SU-DHL-6 (cell line): ENCODE measurements around the gene DOCK9.
"Not testable (repeated sequence)": the region's sequence is repeated elsewhere in the genome, so short reads cannot be mapped to it uniquely, and the experiment has no call there.

ENCODE experiments used
- H2AFZ ChIP-seq: fragments of 200-600 bp; sonication (generic); 2 replicates; pipeline ENCODE4 v1.6.1; 2014; ENCODE audit warnings: low read depth, mild to moderate bottlenecking, moderate library complexity, mixed read lengths, antibody characterized with exemption, low read length; ENCODE audit not compliant: severe bottlenecking
- H3F3A ChIP-seq: fragments of 200-600 bp; shearing (Covaris generic); 2 replicates; pipeline ENCODE4 v1.6.0; 2016; ENCODE audit warnings: antibody characterized with exemption, mild to moderate bottlenecking; ENCODE audit not compliant: insufficient read depth
- H3K27ac ChIP-seq: fragments of 200-600 bp; sonication (generic); 2 replicates; pipeline ENCODE4 v1.5.1; 2016; ENCODE audit warnings: low read depth, mild to moderate bottlenecking, low read length, moderate library complexity, mixed read lengths
- H3K27me3 ChIP-seq: fragments of 200-600 bp; sonication (generic), shearing (Covaris generic); 2 replicates; pipeline ENCODE4 v1.6.0; 2014; ENCODE audit warnings: mild to moderate bottlenecking, low read length
- H3K36me3 ChIP-seq: fragments of 200-600 bp; sonication (generic); 2 replicates; pipeline ENCODE4 v1.6.1; 2014; ENCODE audit warnings: mild to moderate bottlenecking, low read length, mixed read lengths
- H3K4me2 ChIP-seq: fragments of 300-600, 200-600 bp; shearing (Covaris generic), sonication (generic); 2 replicates; pipeline ENCODE4 v1.6.0; 2014; ENCODE audit warnings: low read length, low read depth, mild to moderate bottlenecking; ENCODE audit not compliant: poor library complexity, severe bottlenecking
- H3K4me3 ChIP-seq: fragments of 200-600 bp; sonication (generic); 2 replicates; pipeline ENCODE4 v1.5.1; 2014; ENCODE audit warnings: antibody characterized with exemption, low read length, mild to moderate bottlenecking, mixed read lengths; ENCODE audit not compliant: insufficient read depth, poor library complexity, severe bottlenecking
- H3K79me2 ChIP-seq: fragments of 200-600 bp; sonication (generic); 2 replicates; pipeline ENCODE4 v1.6.1; 2014; ENCODE audit warnings: mild to moderate bottlenecking, low read length, moderate library complexity; ENCODE audit not compliant: insufficient read depth
- H3K9ac ChIP-seq: fragments of 200-600 bp; sonication (generic); 2 replicates; pipeline ENCODE4 v1.7.0; 2014; ENCODE audit warnings: mild to moderate bottlenecking, low read length
- H3K9me2 ChIP-seq: fragments of 200-600 bp; sonication (generic); replicated peaks from 2 replicates; pipeline ENCODE4 v1.6.1; 2014; ENCODE audit warnings: low read length; ENCODE audit not compliant: insufficient read depth
- H3K9me3 ChIP-seq: fragments of 200-600 bp; sonication (generic); 2 replicates; pipeline ENCODE4 v1.6.1; 2014; ENCODE audit warnings: low read length, mixed read lengths; ENCODE audit not compliant: insufficient read depth
- H4K20me1 ChIP-seq: fragments of 200-600 bp; sonication (generic); 2 replicates; pipeline ENCODE4 v1.6.1; 2014; ENCODE audit warnings: low read depth, mild to moderate bottlenecking, antibody characterized with exemption, low read length, moderate library complexity, mixed read lengths
- EZH2phosphoT487 ChIP-seq: fragments of 200-600 bp; sonication (generic), shearing (Covaris generic); conservative IDR thresholded peaks from 2 replicates; pipeline ENCODE4 v1.6.1; 2018; ENCODE audit warnings: mild to moderate bottlenecking, antibody characterized with exemption, low read length, moderate library complexity, mixed read lengths
- TF ChIP-seq, protein P1 (sequence below): fragments of 200-600 bp; sonication (generic); IDR thresholded peaks from one replicate; pipeline ENCODE4 v1.5.1; 2017; ENCODE audit warnings: antibody characterized with exemption, mild to moderate bottlenecking, low read length, moderate library complexity; ENCODE audit not compliant: insufficient read depth, poor library complexity, severe bottlenecking

The DOCK9 gene

GRCh38 chr13:98761126-98761985 is 216.5 kb downstream of the DOCK9 start:
- Histone ChIP-seq H3K4me2 (no peak overlapping the region), H3K36me3 (no peaks in the 10 kb centered on the region)
- no peak for TF ChIP-seq EZH2phosphoT487
- TF ChIP-seq, protein P1, sequence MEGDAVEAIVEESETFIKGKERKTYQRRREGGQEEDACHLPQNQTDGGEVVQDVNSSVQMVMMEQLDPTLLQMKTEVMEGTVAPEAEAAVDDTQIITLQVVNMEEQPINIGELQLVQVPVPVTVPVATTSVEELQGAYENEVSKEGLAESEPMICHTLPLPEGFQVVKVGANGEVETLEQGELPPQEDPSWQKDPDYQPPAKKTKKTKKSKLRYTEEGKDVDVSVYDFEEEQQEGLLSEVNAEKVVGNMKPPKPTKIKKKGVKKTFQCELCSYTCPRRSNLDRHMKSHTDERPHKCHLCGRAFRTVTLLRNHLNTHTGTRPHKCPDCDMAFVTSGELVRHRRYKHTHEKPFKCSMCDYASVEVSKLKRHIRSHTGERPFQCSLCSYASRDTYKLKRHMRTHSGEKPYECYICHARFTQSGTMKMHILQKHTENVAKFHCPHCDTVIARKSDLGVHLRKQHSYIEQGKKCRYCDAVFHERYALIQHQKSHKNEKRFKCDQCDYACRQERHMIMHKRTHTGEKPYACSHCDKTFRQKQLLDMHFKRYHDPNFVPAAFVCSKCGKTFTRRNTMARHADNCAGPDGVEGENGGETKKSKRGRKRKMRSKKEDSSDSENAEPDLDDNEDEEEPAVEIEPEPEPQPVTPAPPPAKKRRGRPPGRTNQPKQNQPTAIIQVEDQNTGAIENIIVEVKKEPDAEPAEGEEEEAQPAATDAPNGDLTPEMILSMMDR = no peak

DNA sequence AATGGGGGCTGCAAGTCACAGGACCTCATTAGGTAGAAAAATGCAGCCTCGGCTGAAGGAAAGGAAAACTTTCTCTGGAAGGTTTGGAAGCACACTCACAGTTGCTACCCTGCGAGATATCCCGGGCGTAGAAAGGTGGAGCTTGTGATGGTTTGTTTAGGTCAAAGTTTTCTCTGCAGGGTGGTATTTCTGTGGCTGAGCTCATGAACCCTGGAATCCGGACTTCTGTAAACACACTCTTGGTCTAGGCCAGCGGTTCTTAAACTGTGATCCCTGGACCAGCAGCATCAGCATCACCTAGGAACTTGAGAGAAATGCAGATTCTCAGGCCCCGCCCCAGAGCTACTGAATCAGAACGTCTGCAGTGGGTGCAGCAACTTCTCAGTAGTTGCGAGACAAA is 222.1 kb downstream of the DOCK9 start:
- no peak overlapping the region for H3K4me2 ChIP-seq
- H3K9me2 ChIP-seq = no peaks in the 10 kb centered on the region
- no peak overlapping the region for H3K9ac ChIP-seq
- no peak overlapping the region for H3K27ac ChIP-seq
- no peak for TF ChIP-seq EZH2phosphoT487
- TF ChIP-seq, protein P1 = no peak
- no peak overlapping the region for H3K4me3 ChIP-seq
- H3K27me3 ChIP-seq = no peaks in the 10 kb centered on the region
- H3K9me3 ChIP-seq = no peaks in the 10 kb centered on the region
- no peaks in the 10 kb centered on the region for H3K36me3 ChIP-seq
- H4K20me1 ChIP-seq = no peaks in the 10 kb centered on the region
- no peaks in the 10 kb centered on the region for H3F3A ChIP-seq
- no peaks in the 10 kb centered on the region for H3K79me2 ChIP-seq
- H2AFZ ChIP-seq = no peak overlapping the region

More at GRCh38 chr13:98761126-98761985, 216.5 kb downstream of the DOCK9 start:
- H3K9me3 ChIP-seq = no peaks in the 10 kb centered on the region
- H3K9ac ChIP-seq = no peak overlapping the region
- no peak overlapping the region for H3K4me3 ChIP-seq
- no peaks in the 10 kb centered on the region for H3K9me2 ChIP-seq
- no peak overlapping the region for H3K27ac ChIP-seq
- H3K27me3 ChIP-seq = no peaks in the 10 kb centered on the region
- H3K79me2 ChIP-seq = no peaks in the 10 kb centered on the region
- H4K20me1 ChIP-seq = no peaks in the 10 kb centered on the region
- H2AFZ ChIP-seq = no peak overlapping the region
- no peaks in the 10 kb centered on the region for H3F3A ChIP-seq

DNA sequence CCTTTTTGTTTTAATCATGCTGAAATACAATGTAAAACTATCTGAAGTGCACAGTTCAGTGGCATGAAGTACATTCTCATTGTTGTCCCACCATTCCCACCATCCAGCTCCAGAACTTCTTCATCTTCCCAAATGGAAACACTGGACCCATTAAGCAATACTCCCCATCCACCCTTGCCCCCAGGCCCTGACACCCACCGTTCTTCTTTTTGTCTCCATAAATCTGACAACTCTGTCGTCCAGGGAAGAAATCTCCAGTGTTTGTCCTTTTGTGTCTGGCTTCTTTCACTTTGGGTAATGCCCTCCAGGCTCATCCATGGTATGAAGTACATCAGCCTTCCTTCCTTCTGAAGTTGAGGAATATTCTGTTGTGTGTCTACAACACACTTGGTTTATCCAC is 222.7 kb downstream of the DOCK9 start:
- Histone ChIP-seq H4K20me1 (no peaks in the 10 kb centered on the region), H3K27ac (no peak overlapping the region), H3F3A (no peaks in the 10 kb centered on the region), H2AFZ (no peak overlapping the region), H3K9me2 (no peaks in the 10 kb centered on the region), H3K9ac (no peak overlapping the region), H3K4me3 (no peak overlapping the region), H3K27me3 (no peaks in the 10 kb centered on the region), H3K9me3 (no peaks in the 10 kb centered on the region), H3K36me3 (no peaks in the 10 kb centered on the region), H3K4me2 (no peak overlapping the region), H3K79me2 (no peaks in the 10 kb centered on the region)
- TF ChIP-seq EZH2phosphoT487 = no peak
- TF ChIP-seq, protein P1 = no peak

- not testable (repeated sequence) for H3K4me3 ChIP-seq, H3K9me2 ChIP-seq, H3K36me3 ChIP-seq, H3F3A ChIP-seq, H3K4me2 ChIP-seq, H2AFZ ChIP-seq, H3K79me2 ChIP-seq, H3K27me3 ChIP-seq, H3K9ac ChIP-seq, H4K20me1 ChIP-seq, H3K9me3 ChIP-seq, H3K27ac ChIP-seq
Measured at GRCh38 chr13:98754468-98754867, 223.4 kb downstream of the DOCK9 start.
